Forelimb muscle (tissue), 1 donor: ENCODE measurements around the gene IGF2. TPM values are rescaled to one million over a fixed set of nuclear protein-coding genes. Genes with fewer than 3 reads are reported as not detected.

Source experiments
- DNase-seq: peaks from one replicate; pipeline ENCODE4 v3.0.0-alpha.2; 2013; ENCODE audit warnings: low read depth
- polyA plus RNA-seq: library from polyadenylated mRNA; unstranded; fragments of 120-200 nt; gene quantifications from one replicate; pipeline ENCODE4 v1.2.1, GENCODE V29; 2013; ENCODE audit not compliant: insufficient read length

Gene IGF2
- polyA plus RNA-seq, 1 donor, result 3,671 TPM

- DNase-seq, result no peak
Observed at GRCh38 chr11:2092464-2092910, 46.7 kb downstream of the IGF2 start.

- DNase-seq, result no peak
Observed at GRCh38 chr11:2091786-2092463, 47.3 kb downstream of the IGF2 start.

- DNase-seq, result no peak
Observed at GRCh38 chr11:2091112-2091746, 48.0 kb downstream of the IGF2 start.

GRCh38 chr11:2090172-2091111 lies 48.7 kb downstream of the IGF2 start:
- DNase-seq, result no peak

GRCh38 chr11:2089536-2090165 lies 49.5 kb downstream of the IGF2 start:
- no peak for DNase-seq

GRCh38 chr11:2088746-2089535 lies 50.2 kb downstream of the IGF2 start:
- DNase-seq, result no peak

- no peak for DNase-seq
Observed at GRCh38 chr11:2088284-2088683, 50.9 kb downstream of the IGF2 start.

- DNase-seq, result no peak
Observed at GRCh38 chr11:2086239-2087040, 52.7 kb downstream of the IGF2 start.

GRCh38 chr11:2085251-2086066 lies 53.7 kb downstream of the IGF2 start:
- DNase-seq, result no peak

GRCh38 chr11:2084721-2085120 lies 54.5 kb downstream of the IGF2 start:
- no peak for DNase-seq

Other genes starting within 250 kb of the IGF2 start
- 6.3 TPM for gene PRR33, start 247.5 kb downstream of the IGF2 start, polyA plus RNA-seq
- gene TNNT3, start 219.7 kb downstream of the IGF2 start, polyA plus RNA-seq, result 9,432 TPM
- gene MRPL23, start 192.1 kb downstream of the IGF2 start, polyA plus RNA-seq, result 78.4 TPM
- gene H19, start 141.5 kb downstream of the IGF2 start, polyA plus RNA-seq, result 12,528 TPM
- gene INS, start 21.8 kb upstream of the IGF2 start, polyA plus RNA-seq, result not detected
- 0.33 TPM for gene TH, start 32.4 kb upstream of the IGF2 start, polyA plus RNA-seq
- gene ASCL2, start 131.2 kb upstream of the IGF2 start, polyA plus RNA-seq, result 0.10 TPM
- gene C11orf21, start 162.5 kb upstream of the IGF2 start, polyA plus RNA-seq, result 3.1 TPM
- gene TSPAN32, start 162.6 kb upstream of the IGF2 start, polyA plus RNA-seq, result 3.0 TPM
- 447 TPM for gene CD81, start 237.9 kb upstream of the IGF2 start, polyA plus RNA-seq